ENCODE results near the gene OLR1.

OLR1 gene

DNA sequence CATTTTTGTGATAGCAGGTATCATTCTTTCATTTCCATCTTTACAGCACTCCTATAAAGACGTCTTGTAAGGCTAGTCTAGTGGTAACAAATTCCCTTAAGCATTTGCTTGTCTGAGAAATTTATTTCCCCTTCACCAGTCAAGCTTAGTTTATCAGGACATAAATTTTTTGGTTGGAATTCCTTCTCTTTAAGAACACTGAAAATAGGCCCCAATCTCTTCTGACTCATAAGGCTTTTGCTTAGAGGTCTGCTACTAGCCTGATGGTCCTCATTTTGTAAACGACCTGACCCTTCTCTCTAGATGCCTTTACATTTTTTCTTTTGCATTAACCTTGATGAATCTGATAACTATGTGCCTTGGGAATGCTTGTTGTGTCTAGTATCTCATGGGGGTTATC lies 20.3 kb downstream of the OLR1 start:
- no peak for DNase-seq

DNA sequence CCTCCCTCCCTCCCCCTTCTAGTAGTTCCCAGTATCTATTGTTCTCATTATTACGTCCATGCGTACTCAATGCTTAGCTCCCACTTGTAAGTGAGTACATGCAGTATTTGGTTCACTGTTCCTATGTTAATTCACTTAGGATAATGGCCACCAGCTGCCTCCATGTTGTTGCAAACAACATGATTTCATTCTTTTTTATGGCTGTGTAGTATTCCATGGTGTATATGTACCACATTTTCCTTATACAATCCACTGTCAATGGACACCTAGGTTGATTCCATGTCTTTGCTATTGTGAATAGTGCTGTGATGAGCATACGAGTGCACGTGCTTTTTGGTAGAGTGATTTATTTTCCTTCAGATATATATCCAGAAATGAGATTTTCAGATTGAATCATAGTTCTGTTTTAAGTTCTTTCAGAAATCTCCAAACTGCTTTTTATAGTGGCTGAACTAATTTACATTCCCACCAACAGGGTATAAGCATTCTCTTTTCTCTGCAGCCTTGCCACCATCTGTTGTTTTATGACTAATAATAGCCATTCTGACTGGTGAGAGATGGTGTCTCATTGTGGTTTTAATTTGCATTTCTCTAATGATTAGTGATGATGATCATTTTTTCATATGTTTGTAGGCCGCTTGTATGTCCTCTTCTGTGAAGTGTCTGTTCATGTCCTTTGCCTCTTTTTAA lies 24.1 kb downstream of the OLR1 start:
- no peak for DNase-seq

DNA sequence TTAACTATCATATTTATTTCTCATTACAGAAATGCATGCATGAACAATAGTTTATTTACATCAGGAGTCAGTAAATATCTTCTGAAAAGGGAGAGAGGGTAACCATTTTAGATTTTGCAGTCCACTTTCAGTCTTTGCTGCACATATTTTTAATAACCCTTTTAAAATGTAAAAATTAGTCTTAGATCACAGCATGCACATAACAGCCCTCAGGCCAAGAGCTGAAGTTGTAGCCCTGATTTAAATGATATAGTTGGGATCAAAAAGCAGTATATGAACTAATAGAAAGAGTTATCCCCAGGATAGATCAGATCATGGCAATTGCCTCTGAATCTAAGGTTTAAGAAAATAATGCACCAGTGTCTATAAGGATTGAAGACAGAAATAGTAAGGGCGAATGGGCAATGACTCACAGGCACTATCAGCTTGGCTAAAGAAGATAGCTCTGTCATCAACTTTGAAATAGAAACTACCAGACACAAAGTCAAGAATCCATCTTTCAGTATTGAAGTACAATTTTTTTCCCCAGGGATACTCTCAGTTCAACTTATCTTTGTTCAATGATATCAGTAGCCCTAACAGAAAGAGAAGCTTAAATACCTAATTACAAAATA lies 28.8 kb downstream of the OLR1 start:
- DNase-seq: no peak

- DNase-seq: peak; percentile 42
Observed at GRCh38 chr12:10140001-10140400, 31.9 kb downstream of the OLR1 start.

GRCh38 chr12:10136637-10137205 lies 35.2 kb downstream of the OLR1 start:
- DNase-seq: no peak

DNA sequence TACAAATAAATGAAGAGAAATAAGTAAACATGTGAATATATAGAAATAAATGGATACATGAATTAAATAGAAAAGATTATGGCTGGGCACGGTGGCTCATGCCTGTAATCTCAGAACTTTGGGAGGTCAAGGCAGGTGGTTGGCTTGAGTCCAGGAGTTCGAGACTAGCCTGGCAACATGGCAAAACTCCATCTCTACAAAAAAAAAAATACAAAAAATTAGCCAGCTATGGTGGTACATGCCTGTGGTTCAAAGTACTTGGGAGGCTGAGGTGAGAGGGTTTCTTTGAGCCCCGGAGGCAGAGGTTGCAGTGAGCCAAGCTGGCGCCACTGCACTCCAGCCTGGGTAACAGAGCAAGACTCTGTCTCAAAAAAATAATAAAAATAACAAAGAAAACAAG lies 36.8 kb downstream of the OLR1 start:
- DNase-seq: no peak

DNA sequence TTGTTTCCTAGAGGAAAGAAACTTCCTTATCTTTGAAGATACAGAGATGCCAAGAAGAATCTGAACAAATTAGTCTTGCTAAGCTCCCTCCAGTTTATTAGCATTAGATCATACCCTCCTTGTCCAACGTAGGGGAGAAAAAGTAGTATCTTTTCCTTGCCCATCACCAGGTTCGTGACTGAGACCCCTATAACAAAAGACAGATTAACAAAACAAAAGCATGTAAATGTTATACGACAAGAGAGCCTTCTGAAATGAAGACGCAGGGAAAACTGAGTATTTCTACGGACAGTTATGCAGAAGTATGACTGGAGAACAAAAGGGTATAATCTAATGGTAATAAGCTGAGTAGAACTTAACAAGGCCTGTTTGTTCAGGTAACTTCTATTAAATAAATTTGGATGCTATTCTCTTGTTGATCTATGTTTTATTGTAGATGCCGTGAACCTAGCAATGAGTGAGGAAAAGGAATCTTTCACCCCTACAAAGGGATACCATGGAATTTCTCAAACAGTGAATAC lies 39.0 kb downstream of the OLR1 start:
- no peak for DNase-seq

DNA sequence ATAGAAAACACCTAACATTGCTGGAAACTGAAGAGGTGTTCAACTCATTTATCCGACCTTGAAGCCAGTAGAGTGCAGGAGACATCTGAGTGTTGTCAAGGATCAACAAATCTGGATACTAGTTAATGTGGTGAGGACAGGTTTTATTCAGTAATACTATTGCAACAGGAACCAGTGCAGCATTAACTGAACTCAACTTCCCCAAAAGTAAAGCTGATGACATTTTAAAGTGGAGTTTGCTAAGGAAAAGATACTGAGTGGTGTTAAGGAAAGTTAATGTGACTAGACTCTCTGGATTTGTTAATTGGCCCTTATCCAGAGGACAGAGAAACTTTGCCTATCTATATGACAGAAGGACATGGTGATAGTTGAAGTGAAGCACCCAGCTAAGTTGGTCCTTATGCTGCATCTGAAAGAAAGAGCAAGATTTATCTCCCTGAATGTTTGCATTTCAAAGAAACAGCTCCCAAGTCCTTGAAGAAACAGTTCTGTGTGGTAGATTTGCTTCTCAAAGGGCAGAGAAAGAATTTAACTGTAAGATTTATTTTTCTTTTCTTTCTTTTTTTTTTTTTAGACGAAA lies 40.7 kb downstream of the OLR1 start:
- DNase-seq: no peak

DNA sequence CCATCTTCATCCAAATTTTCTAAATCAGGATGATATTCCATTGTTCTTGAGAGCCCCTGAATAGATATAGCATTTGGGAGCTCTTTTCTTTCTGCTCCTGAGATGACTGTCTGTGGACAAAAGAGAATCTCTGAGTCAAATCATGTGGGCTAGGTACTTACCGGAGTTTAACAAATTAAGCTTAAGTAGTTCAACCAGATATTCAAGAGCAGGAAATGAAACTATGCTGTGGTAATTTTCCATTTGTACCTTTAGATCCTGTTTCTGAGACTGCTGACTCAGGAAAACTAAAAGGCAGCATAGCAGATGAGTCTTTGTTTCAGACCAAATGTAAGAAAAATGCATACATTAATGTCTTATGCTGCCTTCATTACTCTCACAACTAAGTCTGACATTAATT lies 41.9 kb downstream of the OLR1 start, which contains the start of gene CLEC7A:
Gene CLEC7A, minus strand, starts transcription at position 158 of the 400 bp plus-strand sequence. Its CDS starts 117 bp downstream, at position 41.
- DNase-seq: no peak

- DNase-seq: no peak
Observed at GRCh38 chr12:10128687-10129086, 43.2 kb downstream of the OLR1 start.

GRCh38 chr12:10126413-10126812 lies 45.5 kb downstream of the OLR1 start:
- DNase-seq: no peak

- no peak for DNase-seq
Observed at GRCh38 chr12:10122689-10123088, 49.2 kb downstream of the OLR1 start.

DNA sequence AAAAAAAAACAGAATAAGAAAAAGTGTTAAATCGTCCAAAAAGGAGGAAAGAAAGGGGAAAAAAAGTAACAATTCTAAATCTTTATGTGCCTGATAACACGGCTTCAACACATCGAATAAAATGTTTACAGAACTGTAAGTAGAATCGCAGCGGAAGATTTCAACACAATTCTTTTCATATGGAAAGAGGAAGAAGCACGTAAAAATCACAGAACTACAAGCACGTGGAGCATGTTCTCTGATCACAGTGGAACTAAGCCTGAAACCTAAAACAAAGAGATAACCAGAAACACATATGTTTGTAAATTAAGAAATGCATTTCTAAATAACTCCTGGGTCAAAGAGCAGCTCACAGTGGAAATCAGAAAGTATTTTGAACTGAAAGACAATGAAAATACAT lies 50.7 kb downstream of the OLR1 start:
- DNase-seq: no peak

DNA sequence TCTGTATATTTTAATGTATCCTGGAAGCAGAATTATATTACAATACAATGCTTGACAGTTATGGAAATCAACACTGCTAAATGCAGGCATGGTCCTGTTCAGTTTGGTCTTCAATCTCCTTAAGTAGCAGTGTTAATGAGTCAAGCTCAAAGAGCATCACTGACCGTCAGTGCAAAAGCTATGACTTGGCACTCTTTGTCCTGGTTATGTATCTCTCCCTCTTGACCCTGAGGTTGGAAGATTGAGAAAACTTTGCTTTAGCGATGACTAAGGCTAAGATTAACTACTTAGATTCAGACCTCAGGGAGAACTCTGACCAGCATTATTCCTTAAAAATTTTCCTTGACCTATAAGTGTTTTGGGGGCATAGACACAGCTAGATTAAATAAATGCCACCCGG lies 52.9 kb downstream of the OLR1 start:
- no peak for DNase-seq

DNA sequence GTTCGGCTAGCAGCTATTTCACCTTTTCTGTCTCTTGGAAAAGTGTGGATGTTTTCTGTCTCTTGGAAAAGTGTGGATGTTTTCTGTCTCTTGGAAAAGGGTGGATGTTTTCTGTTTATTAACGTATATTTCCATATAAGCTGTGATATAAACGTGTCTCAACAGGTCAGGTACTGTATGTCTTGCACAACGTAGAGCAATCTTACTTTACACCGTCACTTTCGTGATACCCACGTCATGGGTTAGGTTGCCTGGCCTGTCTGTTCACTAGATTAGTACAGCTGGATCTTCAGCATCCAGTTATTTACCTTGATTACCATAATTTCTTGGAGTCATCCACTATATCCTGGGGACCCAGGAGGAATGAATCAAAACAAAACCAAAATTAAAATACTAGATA lies 56.0 kb downstream of the OLR1 start:
- no peak for DNase-seq

- no peak for DNase-seq
Observed at GRCh38 chr12:10115311-10115710, 56.6 kb downstream of the OLR1 start.

DNA sequence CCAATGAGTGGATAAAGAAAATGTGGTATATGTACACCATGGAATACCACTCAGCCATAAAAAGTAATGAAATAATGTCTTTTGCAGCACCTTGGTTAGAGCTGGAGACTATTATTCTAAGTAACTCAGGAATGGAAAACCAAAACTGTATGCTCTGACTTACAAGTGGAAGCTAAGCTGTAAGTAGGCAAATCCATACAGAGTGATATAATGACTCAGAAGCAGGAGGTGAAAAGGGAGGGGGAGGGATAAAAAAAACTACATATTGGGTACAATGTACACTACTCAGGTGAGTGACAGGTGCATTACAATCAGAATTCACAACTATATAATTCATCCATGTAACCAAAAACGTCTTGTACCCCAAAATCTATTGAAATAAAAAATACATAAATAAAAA lies 58.0 kb downstream of the OLR1 start:
- no peak for DNase-seq

GRCh38 chr12:10113075-10113474 lies 58.9 kb downstream of the OLR1 start:
- DNase-seq: no peak

GRCh38 chr12:10111451-10111850 lies 60.5 kb downstream of the OLR1 start:
- no peak for DNase-seq

- DNase-seq: no peak
Observed at GRCh38 chr12:10110256-10110844, 61.6 kb downstream of the OLR1 start.
